Neuronal stem cell (in vitro differentiated cells): Measurements from ENCODE around the gene FBXO42.

Source experiments
- DNase-seq: peaks from one replicate; pipeline ENCODE4 v3.0.0-alpha.2; 2013; ENCODE audit warnings: low spot score
- H2AFZ ChIP-seq: one replicate; pipeline ENCODE4 v1.6.1; 2013; ENCODE audit warnings: mild to moderate bottlenecking, low read length, inconsistent platforms
- H2AK5ac ChIP-seq: 2 replicates; pipeline ENCODE4 v1.6.1; 2013; ENCODE audit warnings: low read depth, mild to moderate bottlenecking, inconsistent platforms, low read length, moderate library complexity, mixed read lengths
- H2BK120ac ChIP-seq: 2 replicates; pipeline ENCODE4 v1.6.1; 2013; ENCODE audit warnings: low read depth, mild to moderate bottlenecking, inconsistent platforms, low read length, moderate library complexity, mixed read lengths
- H2BK12ac ChIP-seq: one replicate; pipeline ENCODE4 v1.6.1; 2013; ENCODE audit warnings: low read length, inconsistent platforms
- H2BK15ac ChIP-seq: 2 replicates; pipeline ENCODE4 v1.6.1; 2013; ENCODE audit warnings: mild to moderate bottlenecking, low read length, inconsistent platforms, mixed read lengths
- H2BK5ac ChIP-seq: one replicate; pipeline ENCODE4 v1.6.1; 2013; ENCODE audit warnings: inconsistent platforms, mild to moderate bottlenecking, low read length, moderate library complexity
- H3K14ac ChIP-seq: one replicate; pipeline ENCODE4 v1.6.1; 2013; ENCODE audit warnings: low read length, inconsistent platforms
- H3K18ac ChIP-seq: 2 replicates; pipeline ENCODE4 v1.6.1; 2013; ENCODE audit warnings: low read length, inconsistent platforms
- H3K23ac ChIP-seq: 2 replicates; pipeline ENCODE4 v1.6.1; 2013; ENCODE audit warnings: low read depth, mild to moderate bottlenecking, mixed read lengths, low read length, inconsistent platforms; ENCODE audit not compliant: poor library complexity
- H3K27ac ChIP-seq: replicated peaks from 3 replicates; pipeline ENCODE4 v1.5.1; 2013; ENCODE audit warnings: low read length, inconsistent platforms
- H3K27me3 ChIP-seq, 3 experiments: 2 replicates each; pipeline ENCODE4 v1.6.1; 2013; ENCODE audit warnings: low read length in 3 of 3, mild to moderate bottlenecking in 2 of 3, inconsistent platforms in 1 of 3, low read depth in 1 of 3, mixed read lengths in 1 of 3, moderate library complexity in 1 of 3; ENCODE audit not compliant: control insufficient read depth in 3 of 3, insufficient read depth in 3 of 3
- H3K36me3 ChIP-seq, 2 donors: replicated peaks in 1 of 2; 2 replicates each; pipeline ENCODE4 v1.6.1; 2013; ENCODE audit warnings: low read length in 2 of 2; ENCODE audit not compliant: control insufficient read depth in 2 of 2, insufficient read depth in 2 of 2
- H3K4ac ChIP-seq: 2 replicates; pipeline ENCODE4 v1.6.1; 2013; ENCODE audit warnings: inconsistent platforms, mild to moderate bottlenecking, low read length, moderate library complexity
- H3K4me1 ChIP-seq, 2 donors: 1 replicate in 1 of 2; 2 replicates in 1 of 2; pipeline ENCODE4 v1.6.1; 2013; ENCODE audit warnings: low read length in 2 of 2, low read depth in 1 of 2; ENCODE audit not compliant: control insufficient read depth in 2 of 2, insufficient read depth in 1 of 2
- H3K4me2 ChIP-seq: one replicate; pipeline ENCODE4 v1.6.1; 2013; ENCODE audit warnings: mild to moderate bottlenecking, low read length, inconsistent platforms; ENCODE audit not compliant: insufficient read depth, poor library complexity, severe bottlenecking
- H3K4me3 ChIP-seq, 2 donors: 2 replicates each; pipeline ENCODE4 v1.5.1; 2013; ENCODE audit warnings: low read length in 2 of 2, mild to moderate bottlenecking in 2 of 2, inconsistent platforms in 1 of 2, moderate library complexity in 1 of 2
- H3K79me1 ChIP-seq: one replicate; pipeline ENCODE4 v1.6.1; 2013; ENCODE audit warnings: low read depth, mild to moderate bottlenecking, inconsistent platforms, low read length, moderate library complexity
- H3K9ac ChIP-seq: one replicate; pipeline ENCODE4 v1.6.1; 2013; ENCODE audit warnings: mild to moderate bottlenecking, low read depth, low read length, inconsistent platforms; ENCODE audit not compliant: poor library complexity
- H3K9me3 ChIP-seq, 2 donors: replicated peaks in 1 of 2; 2 replicates each; pipeline versions ENCODE3 to v1.6.1; 2013; ENCODE audit warnings: low read length in 2 of 2, mild to moderate bottlenecking in 2 of 2, inconsistent platforms in 1 of 2, low read depth in 1 of 2, mixed read lengths in 1 of 2, moderate library complexity in 1 of 2; ENCODE audit not compliant: control insufficient read depth in 2 of 2, insufficient read depth in 1 of 2
- H4K8ac ChIP-seq: one replicate; pipeline ENCODE4 v1.6.1; 2013; ENCODE audit warnings: low read depth, mild to moderate bottlenecking, inconsistent platforms, low read length, moderate library complexity
- H4K91ac ChIP-seq: one replicate; pipeline ENCODE4 v1.6.1; 2013; ENCODE audit warnings: low read length, low read depth, mild to moderate bottlenecking, inconsistent platforms; ENCODE audit not compliant: poor library complexity
- WGBS, 2 donors: extraction: QIAGEN DNeasy Blood & Tissue Kit; methylation state at CpG; one replicate each; pipeline ENCODE4 v1.1.7; 2013; ENCODE audit warnings: missing lambda C conversion rate in 2 of 2, mixed read lengths in 1 of 2; ENCODE audit not compliant: insufficient read length in 2 of 2, insufficient replicate concordance in 1 of 2; ENCODE audit errors: extremely low coverage in 2 of 2; 5-methylcytosine and 5-hydroxymethylcytosine counted together

The FBXO42 gene

GRCh38 chr1:16294219-16295212 is 57.8 kb downstream of the FBXO42 start:
- Histone ChIP-seq H3K18ac (no peak overlapping the region), H3K4ac (no peak overlapping the region), H3K4me2 (no peak overlapping the region), H2AK5ac (no peak overlapping the region), H3K9ac (no peak overlapping the region), H3K14ac (no peak overlapping the region), H2BK5ac (no peak overlapping the region), H2AFZ (no peak overlapping the region), H3K23ac (no peak overlapping the region), H3K79me1 (peaks cover 2% of the 10 kb centered on the region), H2BK120ac (no peak overlapping the region), H3K27me3 (no peaks in the 10 kb centered on the region), H3K9me3 (no peaks in the 10 kb centered on the region), H4K91ac (no peak overlapping the region), H3K27ac (no peak overlapping the region), H2BK15ac (no peak overlapping the region), H4K8ac (no peak overlapping the region), H3K36me3 (peaks cover 4 to 73% of the 10 kb centered on the region in 2 donors), H3K4me1 (peaks cover 0 to 3% of the 10 kb centered on the region in 2 donors), H2BK12ac (no peak overlapping the region), H3K4me3 (no peak overlapping the region)
- no CpG with 5 or more reads among the region's 3 CpGs for WGBS, 2 donors
- no peak for DNase-seq

DNA sequence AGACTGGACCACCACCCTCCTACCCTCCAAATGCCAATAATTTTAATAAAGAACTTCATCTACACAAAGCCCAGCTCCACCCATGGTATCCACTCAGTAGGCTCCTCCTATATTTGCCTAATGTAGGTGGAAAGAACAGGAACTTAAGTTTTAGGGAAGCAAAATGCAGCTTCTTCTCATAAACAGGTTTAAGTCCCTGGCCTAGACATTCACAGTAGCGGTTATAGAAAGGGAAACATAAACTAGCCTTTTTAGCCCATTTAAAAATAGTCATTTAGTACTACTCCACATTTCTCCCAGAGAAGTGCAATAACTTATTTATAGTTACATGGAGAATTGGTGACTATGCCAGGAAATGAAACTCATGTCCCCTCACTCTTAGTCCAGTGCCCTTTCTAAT is 58.7 kb downstream of the FBXO42 start:
- Histone ChIP-seq H3K14ac (no peak overlapping the region), H3K79me1 (peaks cover 2% of the 10 kb centered on the region), H3K27me3 (no peaks in the 10 kb centered on the region), H3K4ac (no peak overlapping the region), H3K9ac (no peak overlapping the region), H2AFZ (no peak overlapping the region), H3K27ac (no peak overlapping the region), H2BK12ac (no peak overlapping the region), H3K4me2 (no peak overlapping the region), H3K36me3 (peaks cover 2 to 79% of the 10 kb centered on the region in 2 donors), H3K4me1 (peaks cover 0 to 3% of the 10 kb centered on the region in 2 donors), H3K9me3 (no peaks in the 10 kb centered on the region), H2BK5ac (no peak overlapping the region), H3K23ac (no peak overlapping the region), H2BK120ac (no peak overlapping the region), H4K8ac (no peak overlapping the region), H3K4me3 (no peak overlapping the region), H2BK15ac (no peak overlapping the region), H4K91ac (no peak overlapping the region), H3K18ac (no peak overlapping the region), H2AK5ac (no peak overlapping the region)
- WGBS, 2 donors: no CpG with 5 or more reads among the region's 1 CpG
- DNase-seq: no peak

DNA sequence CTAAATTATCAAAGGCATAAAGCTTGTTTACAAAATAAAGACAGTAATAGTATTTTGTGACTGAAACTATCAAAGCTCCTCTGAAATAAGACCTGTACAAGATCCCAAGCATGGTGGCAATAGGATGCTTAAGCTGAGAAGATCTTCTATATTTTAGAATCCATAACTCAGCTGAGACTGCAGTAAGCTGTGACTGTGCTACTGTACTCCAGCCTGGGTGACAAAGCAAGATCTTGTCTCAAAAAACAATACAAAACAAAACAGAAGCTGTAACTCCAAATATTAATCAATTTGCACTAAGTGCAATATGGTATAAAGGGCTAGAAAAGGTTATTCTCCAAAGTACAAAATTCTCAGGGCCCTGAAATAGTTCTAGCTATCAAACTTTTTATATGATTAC is 59.5 kb downstream of the FBXO42 start:
- H4K91ac ChIP-seq: no peak overlapping the region
- H2BK15ac ChIP-seq: no peak overlapping the region
- no peak overlapping the region for H3K4ac ChIP-seq
- H2BK5ac ChIP-seq: no peak overlapping the region
- peaks cover 2% of the 10 kb centered on the region for H3K79me1 ChIP-seq
- no peak overlapping the region for H3K4me3 ChIP-seq
- peaks cover 0 to 3% of the 10 kb centered on the region in 2 donors for H3K4me1 ChIP-seq
- H4K8ac ChIP-seq: no peak overlapping the region
- no peaks in the 10 kb centered on the region for H3K27me3 ChIP-seq
- H3K9me3 ChIP-seq: no peaks in the 10 kb centered on the region
- H2BK12ac ChIP-seq: no peak overlapping the region
- no peak overlapping the region for H3K18ac ChIP-seq
- peaks cover 2 to 78% of the 10 kb centered on the region in 2 donors for H3K36me3 ChIP-seq
- H2BK120ac ChIP-seq: no peak overlapping the region
- H3K4me2 ChIP-seq: no peak overlapping the region
- no peak overlapping the region for H2AFZ ChIP-seq
- no peak overlapping the region for H3K23ac ChIP-seq
- DNase-seq: no peak
- H2AK5ac ChIP-seq: no peak overlapping the region
- H3K27ac ChIP-seq: no peak overlapping the region
- no peak overlapping the region for H3K14ac ChIP-seq
- H3K9ac ChIP-seq: no peak overlapping the region

DNA sequence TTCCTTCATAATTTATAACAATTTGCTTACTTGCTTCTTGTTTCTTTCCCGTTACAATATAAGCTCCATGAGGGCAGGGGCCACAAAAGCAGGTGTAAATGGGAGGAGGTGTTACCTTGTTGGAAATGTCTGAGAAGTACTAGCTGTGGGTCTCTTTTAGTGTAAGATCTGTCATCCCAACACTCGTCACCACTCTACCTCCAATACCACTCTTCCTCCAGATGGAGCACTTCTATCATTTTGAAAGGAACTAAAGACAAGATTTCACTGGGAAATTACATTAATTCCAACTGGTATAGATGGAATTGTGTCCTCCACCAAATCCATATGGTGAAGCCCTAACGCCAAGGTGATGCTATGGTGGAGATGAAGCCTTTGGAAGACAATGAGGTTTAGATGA is 62.3 kb downstream of the FBXO42 start:
- Histone ChIP-seq H2AK5ac (no peak overlapping the region), H2BK12ac (no peak overlapping the region), H3K9ac (no peak overlapping the region), H3K9me3 (no peaks in the 10 kb centered on the region), H3K79me1 (no peaks in the 10 kb centered on the region), H3K4me1 (peaks cover 0 to 3% of the 10 kb centered on the region in 2 donors), H3K4me2 (no peak overlapping the region), H3K27me3 (no peaks in the 10 kb centered on the region), H3K14ac (no peak overlapping the region), H2AFZ (no peak overlapping the region), H3K36me3 (peaks cover 4 to 90% of the 10 kb centered on the region in 2 donors), H3K4ac (no peak overlapping the region), H3K4me3 (no peak overlapping the region), H2BK120ac (no peak overlapping the region), H3K18ac (no peak overlapping the region), H2BK15ac (no peak overlapping the region), H2BK5ac (no peak overlapping the region), H4K91ac (no peak overlapping the region), H4K8ac (no peak overlapping the region), H3K23ac (no peak overlapping the region), H3K27ac (no peak overlapping the region)
- DNase-seq: no peak
- no CpG with 5 or more reads among the region's 3 CpGs for WGBS, 2 donors
